Body of pancreas (tissue), 4 donors: ENCODE results near the gene AFP.

Source experiments
- CTCF ChIP-seq, 7 experiments: fragments of 450-650 bp in 4 of 7; fragments of 200-600 bp in 3 of 7; sonication (generic) in 3 of 7; IDR thresholded peaks; one replicate each; pipeline ENCODE4 v1.5.1; 2016 to 2019; ENCODE audit warnings: antibody characterized with exemption in 7 of 7
- POLR2A ChIP-seq, 3 donors: fragments of 450-650 bp; IDR thresholded peaks; one replicate each; pipeline ENCODE4 v1.6.1; 2016; ENCODE audit warnings: antibody characterized with exemption in 3 of 3, mild to moderate bottlenecking in 2 of 3

DNA sequence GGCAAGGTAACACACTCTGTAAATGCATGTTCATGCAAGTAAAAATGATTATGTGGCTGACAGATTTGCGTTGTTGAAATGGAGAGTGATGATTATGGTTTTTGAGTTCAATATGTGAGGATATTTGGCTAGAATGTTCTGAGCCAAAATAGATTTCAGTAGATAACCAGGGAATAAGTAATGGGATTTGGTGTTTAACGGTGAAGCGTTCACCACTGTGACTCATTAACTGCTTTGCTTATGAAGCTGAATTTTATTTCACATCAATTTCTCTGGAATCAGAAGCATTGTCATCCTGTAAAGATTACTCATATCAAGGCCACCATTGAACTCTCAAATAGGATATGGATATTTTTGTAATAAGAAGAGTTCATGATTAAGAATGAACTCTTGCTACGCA is 11.7 kb downstream of the AFP start:
- TF ChIP-seq CTCF (IDR thresholded peaks at IDR 0.05) (no peak), POLR2A (IDR thresholded peaks at IDR 0.05) (no peak)
